GM21825 (cell line): ENCODE results near the gene LINS1.
"Not testable (repeated sequence)": the region's sequence is repeated elsewhere in the genome, so short reads cannot be mapped to it uniquely, and the experiment has no call there.

ENCODE experiments used
- ATAC-seq: cut with Tn5 transposase; IDR thresholded peaks from one replicate; pipeline ENCODE4 v1.9.1; 2021; ENCODE audit warnings: mild to moderate bottlenecking, moderate library complexity; ENCODE audit not compliant: unreplicated experiment

The LINS1 gene

GRCh38 chr15:100601617-100602063 is 344 bp downstream of the LINS1 start:
- peak; percentile 10 for ATAC-seq

- ATAC-seq: no peak
Measured at GRCh38 chr15:100601163-100601562, 821 bp downstream of the LINS1 start.

- no peak for ATAC-seq
Measured at GRCh38 chr15:100598655-100599054, 3.3 kb downstream of the LINS1 start.

- ATAC-seq: no peak
Measured at GRCh38 chr15:100597862-100598261, 4.1 kb downstream of the LINS1 start.

GRCh38 chr15:100596792-100597191 is 5.2 kb downstream of the LINS1 start:
- ATAC-seq: peak; percentile 80

GRCh38 chr15:100595964-100596363 is 6.0 kb downstream of the LINS1 start:
- ATAC-seq: no peak

GRCh38 chr15:100593431-100593830 is 8.6 kb downstream of the LINS1 start:
- ATAC-seq: no peak

GRCh38 chr15:100592898-100593297 is 9.1 kb downstream of the LINS1 start:
- no peak for ATAC-seq

GRCh38 chr15:100591835-100592234 is 10.1 kb downstream of the LINS1 start:
- ATAC-seq: no peak

- not testable (repeated sequence) for ATAC-seq
Measured at GRCh38 chr15:100591163-100591562, 10.8 kb downstream of the LINS1 start.

- no peak for ATAC-seq
Measured at GRCh38 chr15:100588638-100589242, 13.2 kb downstream of the LINS1 start.

GRCh38 chr15:100580414-100580813 is 21.6 kb downstream of the LINS1 start:
- no peak for ATAC-seq

- ATAC-seq: no peak
Measured at GRCh38 chr15:100573526-100573925, 28.5 kb downstream of the LINS1 start.

GRCh38 chr15:100572362-100572983 is 29.5 kb downstream of the LINS1 start:
- ATAC-seq: no peak

- ATAC-seq: no peak
Measured at GRCh38 chr15:100571592-100572167, 30.3 kb downstream of the LINS1 start.

GRCh38 chr15:100570735-100571313 is 31.2 kb downstream of the LINS1 start:
- ATAC-seq: peak; percentile 87

- ATAC-seq: peak; percentile 39
Measured at GRCh38 chr15:100570275-100570674, 31.7 kb downstream of the LINS1 start.

- ATAC-seq: no peak
Measured at GRCh38 chr15:100569391-100569790, 32.6 kb downstream of the LINS1 start.

- no peak for ATAC-seq
Measured at GRCh38 chr15:100566850-100567628, 34.9 kb downstream of the LINS1 start.

- no peak for ATAC-seq
Measured at GRCh38 chr15:100565591-100565990, 36.4 kb downstream of the LINS1 start.

- ATAC-seq: no peak
Measured at GRCh38 chr15:100560323-100560722, 41.7 kb downstream of the LINS1 start.
